Measurements from ENCODE around the gene ASS1.

- no peak for TF ChIP-seq POLR2A (IDR thresholded peaks at IDR 0.05; ENCODE audit: low read depth, low read length)
- no peak for TF ChIP-seq POLR2AphosphoS5 (IDR thresholded peaks at IDR 0.05; ENCODE audit: low read depth, low read length)
- TF ChIP-seq TAF1 (IDR thresholded peaks at IDR 0.05; ENCODE audit: low read depth, low read length) = no peak
- TF ChIP-seq SPI1 (IDR thresholded peaks at IDR 0.05; ENCODE audit: low read depth, low read length) = no peak
Measured at GRCh38 chr9:130548103-130548502, 103.3 kb downstream of the ASS1 start.
